Colon (tissue), 2 donors: ENCODE data around the gene CHD6.
"Not testable (repeated sequence)": the region's sequence is repeated elsewhere in the genome, so short reads cannot be mapped to it uniquely, and the experiment has no call there.

Source experiments
- FAIRE-seq: peaks from 2 replicates; lab custom pipeline; 2012; peaks lifted over from hg19 to GRCh38; lab: Jason Lieb, UNC
- donor health status: control.
- donor health status: control.

CHD6 gene

DNA sequence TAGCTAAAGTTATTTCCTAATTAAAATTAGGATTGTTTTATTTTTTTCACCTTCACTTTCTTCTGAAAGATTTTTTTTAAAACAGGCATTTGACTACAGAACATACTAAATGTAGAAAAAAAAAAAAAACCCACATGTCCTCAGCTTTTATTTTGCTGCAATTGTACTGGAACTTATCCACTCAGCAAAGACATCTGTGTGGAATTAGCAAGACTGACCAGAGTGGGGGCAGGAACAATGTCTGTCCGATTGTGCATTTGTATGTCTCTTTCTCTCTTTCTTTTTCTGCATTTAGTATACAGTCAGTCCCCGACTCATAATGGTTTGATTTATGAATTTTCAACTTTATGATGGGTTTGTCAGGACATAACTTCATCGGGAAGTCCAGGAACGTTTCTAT is 77.3 kb downstream of the CHD6 start:
- no peak for FAIRE-seq

DNA sequence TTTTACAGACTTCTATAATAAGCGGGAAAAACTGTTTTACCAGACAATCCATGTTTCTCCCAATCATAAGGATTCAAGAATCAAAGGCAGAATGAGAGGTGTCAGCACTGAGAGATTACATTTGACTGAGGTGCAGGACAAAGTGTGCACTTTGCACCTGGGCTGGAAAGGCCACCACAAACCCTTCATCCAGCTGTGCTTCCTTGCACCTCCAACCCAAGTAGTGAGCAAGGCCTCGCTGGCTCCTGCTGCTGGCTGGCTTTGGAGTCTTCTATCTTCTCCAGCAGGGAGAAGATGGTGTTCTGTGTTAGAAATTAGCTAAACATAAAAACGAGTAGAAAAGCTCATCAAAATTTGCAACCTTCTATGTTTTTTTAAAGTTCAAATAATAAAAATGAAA is 77.7 kb downstream of the CHD6 start:
- no peak for FAIRE-seq

DNA sequence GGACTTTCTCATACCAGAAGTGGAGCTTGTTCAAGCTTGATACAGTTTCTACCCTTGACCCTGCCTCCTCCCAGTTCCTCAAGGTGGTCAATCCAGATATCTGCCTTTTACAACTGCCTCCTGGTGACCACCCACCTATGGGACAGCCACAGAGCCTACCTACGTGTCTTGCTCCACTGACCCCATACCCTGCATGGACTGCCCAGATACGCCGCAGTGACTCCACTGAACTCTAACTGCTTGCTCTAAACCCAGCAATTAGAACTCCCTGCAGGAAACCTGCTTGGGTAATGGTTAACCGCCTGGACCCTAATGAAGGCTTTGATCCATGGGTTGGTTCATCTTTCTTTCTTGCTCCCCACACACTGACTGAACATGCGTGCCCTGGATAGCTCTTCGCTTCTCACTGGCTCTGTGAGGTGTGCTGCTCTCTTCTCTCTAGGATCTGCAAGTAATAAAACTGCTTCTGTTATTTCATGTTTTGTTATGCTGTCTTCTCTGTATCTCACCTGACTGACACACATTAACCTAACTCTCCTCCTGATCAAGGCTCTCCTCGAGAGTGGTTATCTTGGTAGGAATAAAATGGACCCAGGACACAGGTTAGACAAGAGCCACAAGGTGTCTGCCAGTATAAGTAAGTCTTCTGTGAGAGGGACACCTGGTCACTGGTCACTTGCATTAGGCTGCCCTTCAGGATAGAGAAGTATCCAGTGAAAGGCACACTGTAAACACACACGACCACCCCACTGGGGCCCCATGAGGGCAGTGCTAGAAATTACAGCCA is 79.2 kb downstream of the CHD6 start:
- FAIRE-seq = no peak

- FAIRE-seq = no peak
These were observed 80.3 kb downstream of the CHD6 start for GRCh38 chr20:41537865-41538264.

DNA sequence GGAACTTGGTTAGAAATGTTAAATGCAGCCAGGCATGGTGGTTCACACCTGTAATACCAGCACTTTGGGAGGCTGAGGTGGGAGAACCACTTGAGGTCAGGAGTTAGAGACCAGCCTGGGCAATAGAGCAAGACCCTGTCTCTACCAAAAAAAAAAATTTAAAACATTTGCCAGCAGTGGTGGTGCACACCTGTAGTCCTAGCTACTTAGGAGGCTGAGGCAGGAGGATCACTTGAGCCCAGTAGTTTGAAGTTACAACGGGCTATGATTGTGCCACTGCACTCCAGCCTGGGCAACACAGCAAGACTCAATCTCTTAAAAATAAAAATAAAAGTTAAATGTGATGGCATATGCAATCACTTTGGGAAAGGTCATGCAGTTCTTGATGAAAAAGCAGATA is 82.6 kb downstream of the CHD6 start:
- not testable (repeated sequence) for FAIRE-seq

GRCh38 chr20:41534842-41535241 is 83.3 kb downstream of the CHD6 start:
- no peak for FAIRE-seq

DNA sequence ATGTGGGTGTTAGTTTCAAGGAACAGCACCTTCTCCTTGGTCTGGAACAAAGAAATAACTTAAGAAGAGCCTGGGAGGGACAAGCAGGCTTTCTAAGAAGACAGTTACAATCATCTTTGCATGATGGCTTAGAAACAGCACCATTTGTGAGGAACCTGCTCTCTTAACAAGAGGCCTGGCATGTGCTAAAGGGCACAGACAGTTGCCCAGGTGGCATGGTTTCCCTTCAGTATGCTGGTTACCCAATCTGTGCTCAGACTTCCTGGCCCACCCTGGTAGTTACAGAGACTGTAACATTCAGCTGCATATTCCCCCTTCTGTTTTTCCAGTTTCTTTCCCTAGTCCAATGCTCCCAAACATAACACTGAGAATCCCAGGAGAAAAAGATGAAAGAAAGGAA is 84.0 kb downstream of the CHD6 start:
- FAIRE-seq = no peak

DNA sequence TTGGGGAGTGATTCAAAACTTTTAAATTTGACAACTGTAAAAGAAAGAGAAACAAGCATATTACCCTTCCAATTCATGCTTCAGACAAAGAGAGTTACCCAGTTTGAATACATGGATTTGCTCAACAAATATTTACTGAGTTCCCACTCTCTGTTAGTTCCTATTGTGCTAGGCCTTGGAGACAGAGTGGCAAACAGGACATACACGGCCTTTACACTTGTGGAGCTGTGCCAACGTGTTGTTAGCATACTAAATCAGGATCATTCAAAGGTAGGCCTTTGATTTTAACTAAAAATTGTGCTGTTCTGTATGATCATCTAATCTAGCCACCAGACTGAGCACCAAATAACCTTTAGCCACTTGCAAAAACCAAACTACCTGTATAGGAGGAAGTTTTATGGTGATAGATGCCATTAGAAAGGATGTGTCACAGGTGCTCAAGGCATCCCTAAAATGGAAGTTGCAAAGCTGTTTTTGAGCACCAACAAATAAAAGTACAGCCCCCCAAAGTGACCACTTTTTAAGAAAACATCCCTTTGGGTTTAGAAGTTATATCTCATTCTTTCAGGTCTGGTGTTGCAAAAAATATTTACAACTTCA is 84.5 kb downstream of the CHD6 start:
- FAIRE-seq = no peak

DNA sequence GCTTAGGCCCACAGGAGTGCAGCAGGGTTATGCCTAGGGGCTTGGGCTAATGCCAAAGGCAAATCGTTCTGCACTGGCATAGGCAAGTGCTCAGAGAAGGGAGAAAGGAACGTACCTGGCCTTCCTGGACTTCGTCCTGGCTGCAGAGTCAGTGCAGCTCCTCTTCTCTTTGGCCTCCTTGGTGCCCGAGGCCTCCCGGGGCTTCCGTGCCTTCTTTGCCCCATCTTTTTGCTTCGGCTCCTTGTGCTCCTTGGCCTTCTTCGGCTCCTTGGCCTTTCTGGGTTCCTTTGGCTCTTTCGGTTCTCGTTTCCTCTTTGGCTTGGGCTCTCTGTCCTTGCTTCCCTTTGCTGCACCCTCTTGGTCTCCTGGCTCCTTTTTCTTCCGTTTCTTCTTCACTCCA is 85.2 kb downstream of the CHD6 start:
- no peak for FAIRE-seq

DNA sequence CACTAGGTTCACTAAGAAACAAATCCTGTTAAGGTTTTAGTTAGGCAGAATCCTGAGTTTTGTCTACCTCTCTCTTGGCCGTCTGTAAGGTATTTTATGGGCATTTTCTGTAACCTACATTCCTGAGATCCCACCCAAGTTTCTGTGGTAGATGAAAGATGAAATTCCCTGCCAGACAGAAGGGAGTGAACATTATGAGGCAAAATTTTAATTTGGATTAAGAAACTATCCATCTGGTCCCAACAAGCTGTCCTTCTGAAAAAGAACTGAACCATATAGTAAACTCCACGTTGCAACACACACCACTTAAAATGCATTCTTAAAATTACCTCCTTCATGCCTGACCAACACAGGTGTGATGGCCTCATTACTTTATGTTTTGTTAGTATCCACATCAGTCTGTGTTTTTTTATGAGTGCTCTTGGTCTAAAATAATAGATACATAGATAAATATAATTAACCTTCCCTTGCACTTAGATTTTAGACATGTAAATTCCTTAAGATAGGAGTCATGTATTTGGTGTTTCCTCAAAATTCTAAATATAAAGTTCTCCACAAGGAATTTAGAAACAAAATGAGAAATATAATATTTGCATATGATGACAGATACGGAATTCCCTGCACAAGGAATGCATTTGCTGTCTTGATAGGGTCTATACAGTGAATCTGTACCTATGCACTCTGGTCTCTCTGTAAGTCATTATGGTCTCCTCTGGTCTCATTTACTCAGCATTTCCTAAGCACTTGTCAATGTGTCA is 86.5 kb downstream of the CHD6 start:
- no peak for FAIRE-seq

DNA sequence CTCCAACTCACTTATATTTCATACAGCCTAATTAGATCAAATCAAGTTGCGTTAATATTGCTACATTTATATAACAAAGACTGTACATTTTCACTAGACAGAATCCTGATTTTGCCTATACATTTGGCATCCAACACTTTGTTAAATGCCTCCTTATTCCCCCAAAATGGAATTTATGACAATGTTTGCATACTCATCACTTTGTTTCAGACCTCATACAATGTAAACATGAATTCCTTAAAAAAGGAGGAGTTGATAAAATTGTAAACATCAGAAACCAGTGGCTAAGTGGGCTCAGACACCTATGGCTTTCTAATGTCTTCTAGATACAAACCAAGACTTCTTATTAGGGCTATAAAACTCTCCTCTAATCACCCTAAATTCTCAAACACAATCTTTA is 87.3 kb downstream of the CHD6 start:
- no peak for FAIRE-seq

- no peak for FAIRE-seq
These were observed 91.8 kb downstream of the CHD6 start for GRCh38 chr20:41526327-41526726.

DNA sequence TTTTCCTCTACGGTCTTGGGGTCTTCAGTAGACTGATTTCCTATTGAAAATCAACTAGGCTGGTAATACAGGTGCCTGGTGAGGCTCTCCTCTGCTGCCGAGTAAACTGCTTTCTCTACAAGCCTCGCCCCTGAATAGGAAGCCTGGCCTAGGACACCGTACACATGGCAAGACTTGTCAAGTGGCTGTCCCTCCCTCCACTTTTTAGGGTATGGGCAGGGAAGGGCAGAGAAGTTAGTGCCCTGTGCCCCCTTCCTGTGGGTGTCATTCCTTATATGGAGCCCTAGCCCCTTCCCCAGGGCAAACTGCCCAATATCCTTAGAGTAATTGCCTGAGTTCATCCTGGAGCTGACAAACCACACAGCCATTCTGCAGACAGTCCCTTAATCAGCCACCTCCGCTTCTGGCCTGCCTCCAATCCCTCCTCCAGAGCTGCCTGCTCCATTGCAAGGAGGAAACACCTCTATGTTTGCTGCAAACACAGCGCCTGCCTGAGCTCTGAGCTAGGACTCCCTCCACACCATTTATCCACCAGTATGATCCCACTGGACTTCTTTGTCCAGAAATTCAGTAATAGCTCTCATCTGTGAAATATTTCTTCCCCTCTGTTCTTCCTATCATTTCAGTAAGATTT is 93.1 kb downstream of the CHD6 start:
- no peak for FAIRE-seq

DNA sequence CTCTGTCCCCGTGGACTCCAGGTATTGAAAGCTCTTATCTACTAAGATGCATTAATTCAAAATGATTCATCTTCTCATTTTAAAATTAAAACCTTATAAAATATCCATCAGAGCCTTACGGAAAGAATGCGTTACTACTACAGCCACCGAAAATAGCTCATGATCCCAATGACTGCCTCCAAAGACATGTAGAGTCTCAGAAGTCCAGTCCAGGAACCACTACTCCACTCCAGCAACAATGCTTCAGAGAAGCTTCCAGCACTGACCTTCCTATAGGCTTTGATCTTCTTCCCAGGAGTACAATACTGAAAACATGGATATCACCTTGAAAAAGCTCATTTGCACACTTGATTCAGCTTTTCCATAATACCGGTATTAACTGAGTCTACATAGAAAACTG is 94.3 kb downstream of the CHD6 start:
- FAIRE-seq = no peak

DNA sequence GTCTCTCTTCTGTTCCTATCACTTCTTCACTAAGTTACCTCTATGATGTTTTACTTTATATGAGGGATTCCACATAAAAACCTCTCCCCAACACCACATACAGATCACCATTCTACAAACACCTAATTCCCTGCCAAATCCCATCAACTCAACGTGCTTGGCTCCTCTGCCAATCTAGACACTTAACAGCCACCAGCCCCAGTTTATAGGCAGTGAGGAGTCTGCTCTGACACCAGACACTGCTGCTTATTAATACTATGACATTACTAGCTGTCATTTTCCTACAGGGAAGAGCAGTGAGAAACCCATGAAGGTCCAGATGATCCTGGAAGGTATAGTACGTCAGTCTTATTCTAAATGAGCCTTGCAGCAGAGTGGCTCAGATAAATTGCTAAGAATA is 104.3 kb downstream of the CHD6 start:
- FAIRE-seq = no peak

DNA sequence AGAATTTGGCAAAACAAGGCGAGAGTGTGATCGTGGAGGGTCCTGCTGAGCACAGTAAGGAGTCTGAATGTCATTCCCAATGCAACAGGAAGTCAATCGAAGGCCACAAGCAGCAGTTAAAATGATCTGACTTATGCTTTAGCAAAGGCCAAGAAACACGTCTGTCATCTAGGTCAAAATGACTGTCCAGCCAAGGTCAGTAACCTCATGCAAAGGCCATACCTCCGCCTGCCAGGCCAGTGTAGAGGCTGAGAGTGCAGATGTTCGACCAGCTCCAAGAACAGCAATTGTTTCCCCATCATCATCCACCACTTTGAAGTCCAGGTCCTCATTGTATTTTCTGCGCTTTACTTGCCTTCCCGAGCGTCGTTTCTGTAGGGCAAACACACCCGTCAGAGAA is 105.6 kb downstream of the CHD6 start:
- no peak for FAIRE-seq

DNA sequence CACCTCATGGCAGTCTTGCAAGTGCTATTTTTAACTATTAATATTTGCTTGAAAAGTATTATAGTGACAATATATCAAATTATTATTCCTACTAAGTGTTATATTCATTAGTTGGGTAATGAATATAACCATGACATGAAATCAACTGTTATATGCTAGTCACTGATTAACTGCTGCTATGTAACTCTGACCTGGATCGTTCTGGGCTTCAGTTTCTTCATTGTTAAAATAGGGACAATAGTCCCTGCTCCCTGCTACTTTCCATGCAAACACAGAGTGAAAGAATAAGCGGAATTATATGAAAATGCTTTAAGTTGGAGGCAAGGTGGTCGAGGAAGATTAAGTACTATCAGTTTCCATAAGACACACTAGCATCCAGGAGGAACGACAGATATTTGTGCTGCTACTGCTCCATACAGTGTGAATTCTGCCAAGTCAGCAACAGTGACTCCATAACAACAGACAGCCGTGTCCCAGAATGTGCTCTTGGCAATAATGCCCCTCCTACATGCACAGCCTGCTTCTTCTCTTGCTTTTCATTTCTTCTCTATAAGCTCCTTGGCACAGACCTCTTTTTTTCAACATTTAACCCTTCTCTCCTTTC is 107.2 kb downstream of the CHD6 start:
- FAIRE-seq = no peak

DNA sequence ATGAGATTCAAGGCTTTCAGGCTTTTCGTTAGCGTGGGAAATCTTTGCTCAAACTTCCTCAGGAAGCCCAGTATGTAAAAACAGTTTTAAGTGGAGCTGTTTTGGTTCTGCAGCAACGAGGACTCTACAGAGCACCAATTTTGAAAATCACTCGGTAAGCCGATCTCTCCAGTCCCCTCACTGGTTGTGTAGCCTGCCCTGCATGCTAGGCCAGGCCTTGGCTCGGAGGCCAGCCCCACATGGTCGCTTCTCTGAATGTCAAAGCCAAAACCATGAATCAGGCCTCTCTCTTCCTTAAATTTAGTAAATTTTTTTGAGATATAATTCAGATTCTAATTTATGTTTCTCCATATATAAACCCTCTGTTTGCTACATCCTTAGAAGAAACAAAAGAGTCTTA is 108.0 kb downstream of the CHD6 start:
- FAIRE-seq = no peak

DNA sequence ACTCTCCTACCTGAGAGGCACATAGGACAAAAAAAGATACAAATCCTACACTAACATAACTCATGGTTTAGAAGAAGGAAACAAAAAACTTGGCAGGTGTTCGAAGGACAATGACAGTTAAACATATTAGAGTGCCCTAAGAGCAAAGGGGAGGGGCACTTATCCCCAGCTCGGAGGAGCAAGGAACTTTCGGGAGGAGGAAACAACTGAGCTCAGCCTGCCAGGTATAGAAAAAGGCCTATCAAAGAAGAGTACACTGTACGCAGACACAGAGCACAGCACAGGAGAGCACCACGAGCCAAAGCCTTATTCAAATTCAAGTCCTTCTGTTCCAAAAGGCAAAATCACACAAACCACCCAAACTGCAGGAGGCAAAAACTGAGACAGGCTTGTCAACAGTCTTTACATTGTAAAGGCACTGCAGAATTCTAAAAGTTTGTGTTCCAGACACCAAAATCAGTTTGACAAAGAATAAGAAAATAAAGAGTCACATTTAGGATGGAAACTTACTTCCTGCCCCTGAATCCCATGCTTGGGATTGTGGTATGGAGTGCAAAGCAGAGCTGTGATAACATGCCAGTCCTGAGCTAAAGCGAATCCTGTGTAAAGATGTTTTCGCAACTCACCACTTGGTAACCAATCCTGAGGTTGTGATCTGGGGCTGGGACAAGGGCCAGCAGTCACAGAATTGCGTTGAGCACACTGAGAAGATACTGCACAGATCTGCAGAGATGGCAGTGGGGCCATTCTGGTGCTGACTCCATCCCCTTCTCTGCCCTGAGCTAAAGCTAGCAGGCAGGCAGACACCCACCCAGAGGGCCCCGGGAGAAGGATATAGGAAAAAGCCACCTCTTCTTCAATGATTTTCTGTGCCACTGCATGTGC is 108.6 kb downstream of the CHD6 start:
- no peak for FAIRE-seq

DNA sequence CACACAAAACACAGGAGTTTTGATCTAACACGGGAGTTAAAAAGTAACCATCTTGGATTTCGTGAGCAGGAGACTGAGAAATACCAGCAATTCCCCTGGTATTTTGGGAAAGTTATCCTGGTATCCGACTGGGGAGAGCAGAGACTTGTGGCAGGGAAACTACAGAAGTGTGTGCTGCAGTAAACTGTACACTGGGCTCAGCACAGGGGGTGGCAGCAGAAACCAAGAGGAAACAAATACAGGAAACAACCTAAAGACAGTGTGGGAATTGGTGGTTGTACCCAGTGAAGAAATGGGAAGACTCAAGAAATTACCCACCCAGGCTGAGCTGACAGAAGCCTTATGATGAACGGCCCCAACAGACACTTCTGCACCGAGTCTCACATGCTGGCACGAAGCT is 109.8 kb downstream of the CHD6 start:
- no peak for FAIRE-seq

GRCh38 chr20:41507851-41508250 is 110.3 kb downstream of the CHD6 start:
- FAIRE-seq = no peak

DNA sequence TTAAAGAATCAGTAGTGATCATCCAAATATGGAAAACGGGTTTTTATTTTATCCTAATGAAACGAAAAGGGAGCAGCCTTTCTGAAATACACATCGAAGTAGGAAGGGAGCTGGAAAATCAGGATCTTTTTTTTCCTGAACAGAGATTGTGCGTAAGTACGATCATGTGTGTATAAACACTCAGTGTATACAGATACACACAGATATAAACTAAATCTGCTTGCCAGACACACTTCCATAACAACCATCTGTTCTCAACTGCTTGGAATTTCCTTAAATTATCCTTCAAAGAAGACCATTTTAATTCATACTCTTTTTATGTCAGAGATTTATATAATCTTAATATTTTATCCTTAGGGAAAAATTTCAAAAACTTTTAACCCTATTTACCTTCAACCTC is 110.7 kb downstream of the CHD6 start:
- no peak for FAIRE-seq
